Activated CD4-positive, alpha-beta T cell treated with anti-CD3 and anti-CD28 coated beads, Interleukin-2, Interleukin-4, amounts not matched to agents 100 ng/mL and 50 ng/mL, durations not matched to agents 16 hours and 8 hours (primary cell): ENCODE measurements around the gene NPB.
A peak's percentile ranks its signal among the peaks of the same experiment; 100 is the strongest.

Source experiments
- DNase-seq: peaks from one replicate; pipeline ENCODE4 v3.0.0-alpha.2; 2020; ENCODE audit warnings: low spot score

The NPB gene

GRCh38 chr17:81902023-81902652 is at the start of gene NPB:
NPB (plus strand) TSS chr17:81902238; CDS start chr17:81902278, 40 bp downstream.
- no peak for DNase-seq

GRCh38 chr17:81854974-81855774 is 46.9 kb upstream of the NPB start:
- DNase-seq = no peak

- DNase-seq = no peak
Observed at GRCh38 chr17:81858170-81858966, 43.7 kb upstream of the NPB start.

- DNase-seq = no peak
Observed at GRCh38 chr17:81858967-81859905, 42.8 kb upstream of the NPB start.

GRCh38 chr17:81859906-81860755 is 41.9 kb upstream of the NPB start, which contains the start of gene P4HB:
P4HB (minus strand) TSS chr17:81860535; CDS start chr17:81860471, 64 bp downstream.
- no peak for DNase-seq

GRCh38 chr17:81860756-81861568 is 41.1 kb upstream of the NPB start:
- peak; percentile 100 for DNase-seq

- no peak for DNase-seq
Observed at GRCh38 chr17:81863123-81863675, 38.8 kb upstream of the NPB start.

- DNase-seq = no peak
Observed at GRCh38 chr17:81863833-81864768, 37.9 kb upstream of the NPB start.

GRCh38 chr17:81865358-81865732 is 36.7 kb upstream of the NPB start:
- no peak for DNase-seq

- DNase-seq = no peak
Observed at GRCh38 chr17:81865733-81866439, 36.2 kb upstream of the NPB start.

GRCh38 chr17:81866440-81867169 is 35.4 kb upstream of the NPB start:
- no peak for DNase-seq

GRCh38 chr17:81867170-81867990 is 34.7 kb upstream of the NPB start:
- no peak for DNase-seq

- no peak for DNase-seq
Observed at GRCh38 chr17:81867991-81868673, 33.9 kb upstream of the NPB start.

- no peak for DNase-seq
Observed at GRCh38 chr17:81868674-81869220, 33.3 kb upstream of the NPB start.
